PC-9 (cell line): ENCODE data around the gene CFAP161.

Experiments
- CTCF ChIP-seq: fragments of 200-600 bp; sonication (generic); conservative IDR thresholded peaks from 2 replicates; pipeline ENCODE4 v1.6.1; 2017; ENCODE audit warnings: mixed run types, antibody characterized with exemption, mild to moderate bottlenecking, moderate library complexity
- EZH2 ChIP-seq: fragments of 200-600 bp; sonication (generic); IDR thresholded peaks from 2 replicates; pipeline ENCODE4 v1.8.0; 2017; ENCODE audit warnings: antibody characterized with exemption, low read depth

DNA sequence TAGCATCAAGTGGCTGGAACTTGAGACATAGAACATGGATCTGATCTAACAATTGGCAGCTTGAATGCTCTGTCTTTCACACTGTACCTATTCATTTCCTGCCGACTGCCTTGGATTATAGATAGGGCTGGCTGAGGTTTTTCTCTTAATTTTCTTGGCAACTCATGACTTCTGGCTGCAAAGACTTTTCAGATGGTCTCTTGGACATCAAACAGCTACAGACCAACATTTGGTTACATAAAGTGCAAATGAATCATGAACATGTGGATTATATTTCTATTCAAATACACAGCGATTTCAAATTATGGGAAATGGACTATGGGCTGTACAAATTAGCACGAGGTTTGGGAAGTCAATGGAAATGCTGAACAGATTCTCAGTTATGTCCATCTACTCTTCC is 36.4 kb downstream of the CFAP161 start:
- no peak for TF ChIP-seq CTCF
- TF ChIP-seq EZH2, result no peak
